Measurements from ENCODE around the gene SPATA32.

- no peak for TF ChIP-seq CTCF (conservative IDR thresholded peaks at IDR 0.05; ENCODE audit: low read depth in 2 of 2)
- no peak for TF ChIP-seq EZH2 (IDR thresholded peaks at IDR 0.05; ENCODE audit: low read depth, unreplicated experiment)
- TF ChIP-seq POLR2AphosphoS5 (IDR thresholded peaks at IDR 0.05; ENCODE audit: low read depth) = no peak
- no peak for TF ChIP-seq REST (IDR thresholded peaks at IDR 0.05; ENCODE audit: unreplicated experiment)
- no peak for TF ChIP-seq JUNB (IDR thresholded peaks at IDR 0.05; ENCODE audit: unreplicated experiment)
- TF ChIP-seq STAT1 (IDR thresholded peaks at IDR 0.05; ENCODE audit: unreplicated experiment) = no peak
These were observed 18.0 kb upstream of the SPATA32 start for GRCh38 chr17:45279898-45280297.
